ENCODE data around the gene KRTAP10-1. TPM values are rescaled to one million over a fixed set of nuclear protein-coding genes. Genes with fewer than 3 reads are reported as not detected.

The KRTAP10-1 gene
- total RNA-seq, 1 donor from 2014 or later = not detected

DNA sequence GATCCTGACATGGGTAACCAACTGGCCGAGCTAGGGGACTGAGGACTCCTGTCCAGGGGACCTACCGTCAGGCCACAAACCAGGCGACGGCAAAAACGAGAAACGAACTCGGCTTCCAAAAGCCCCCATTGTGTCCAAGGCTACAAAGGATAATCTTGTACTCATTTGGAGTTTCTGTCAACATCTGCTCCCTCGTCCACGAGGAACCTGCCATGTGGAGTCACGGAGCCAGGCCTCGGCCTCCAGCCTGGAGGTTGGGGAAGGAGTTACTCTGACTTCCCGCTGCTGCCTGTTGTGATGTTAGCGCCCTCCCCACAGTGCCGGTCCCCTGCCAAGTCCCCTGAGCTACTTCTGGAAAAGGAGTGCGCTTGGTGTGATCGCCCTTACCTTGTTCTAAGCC, 7.3 kb downstream of the KRTAP10-1 start:
- Histone ChIP-seq H3K36me3 (ENCODE audit: control insufficient read depth, insufficient read depth, low read length) (no peaks in the 10 kb centered on the region), H3K27me3 (ENCODE audit: control insufficient read depth, insufficient read depth, low read length) (peaks cover 3% of the 10 kb centered on the region), H3K4me3 (ENCODE audit: low read depth, low read length) (no peak overlapping the region)
- TF ChIP-seq, protein P1, sequence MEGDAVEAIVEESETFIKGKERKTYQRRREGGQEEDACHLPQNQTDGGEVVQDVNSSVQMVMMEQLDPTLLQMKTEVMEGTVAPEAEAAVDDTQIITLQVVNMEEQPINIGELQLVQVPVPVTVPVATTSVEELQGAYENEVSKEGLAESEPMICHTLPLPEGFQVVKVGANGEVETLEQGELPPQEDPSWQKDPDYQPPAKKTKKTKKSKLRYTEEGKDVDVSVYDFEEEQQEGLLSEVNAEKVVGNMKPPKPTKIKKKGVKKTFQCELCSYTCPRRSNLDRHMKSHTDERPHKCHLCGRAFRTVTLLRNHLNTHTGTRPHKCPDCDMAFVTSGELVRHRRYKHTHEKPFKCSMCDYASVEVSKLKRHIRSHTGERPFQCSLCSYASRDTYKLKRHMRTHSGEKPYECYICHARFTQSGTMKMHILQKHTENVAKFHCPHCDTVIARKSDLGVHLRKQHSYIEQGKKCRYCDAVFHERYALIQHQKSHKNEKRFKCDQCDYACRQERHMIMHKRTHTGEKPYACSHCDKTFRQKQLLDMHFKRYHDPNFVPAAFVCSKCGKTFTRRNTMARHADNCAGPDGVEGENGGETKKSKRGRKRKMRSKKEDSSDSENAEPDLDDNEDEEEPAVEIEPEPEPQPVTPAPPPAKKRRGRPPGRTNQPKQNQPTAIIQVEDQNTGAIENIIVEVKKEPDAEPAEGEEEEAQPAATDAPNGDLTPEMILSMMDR (IDR thresholded peaks at IDR 0.05; ENCODE audit: insufficient read depth, low read length, poor library complexity, severe bottlenecking) = no peak
- no peak for DNase-seq (ENCODE audit: low read depth)

DNA sequence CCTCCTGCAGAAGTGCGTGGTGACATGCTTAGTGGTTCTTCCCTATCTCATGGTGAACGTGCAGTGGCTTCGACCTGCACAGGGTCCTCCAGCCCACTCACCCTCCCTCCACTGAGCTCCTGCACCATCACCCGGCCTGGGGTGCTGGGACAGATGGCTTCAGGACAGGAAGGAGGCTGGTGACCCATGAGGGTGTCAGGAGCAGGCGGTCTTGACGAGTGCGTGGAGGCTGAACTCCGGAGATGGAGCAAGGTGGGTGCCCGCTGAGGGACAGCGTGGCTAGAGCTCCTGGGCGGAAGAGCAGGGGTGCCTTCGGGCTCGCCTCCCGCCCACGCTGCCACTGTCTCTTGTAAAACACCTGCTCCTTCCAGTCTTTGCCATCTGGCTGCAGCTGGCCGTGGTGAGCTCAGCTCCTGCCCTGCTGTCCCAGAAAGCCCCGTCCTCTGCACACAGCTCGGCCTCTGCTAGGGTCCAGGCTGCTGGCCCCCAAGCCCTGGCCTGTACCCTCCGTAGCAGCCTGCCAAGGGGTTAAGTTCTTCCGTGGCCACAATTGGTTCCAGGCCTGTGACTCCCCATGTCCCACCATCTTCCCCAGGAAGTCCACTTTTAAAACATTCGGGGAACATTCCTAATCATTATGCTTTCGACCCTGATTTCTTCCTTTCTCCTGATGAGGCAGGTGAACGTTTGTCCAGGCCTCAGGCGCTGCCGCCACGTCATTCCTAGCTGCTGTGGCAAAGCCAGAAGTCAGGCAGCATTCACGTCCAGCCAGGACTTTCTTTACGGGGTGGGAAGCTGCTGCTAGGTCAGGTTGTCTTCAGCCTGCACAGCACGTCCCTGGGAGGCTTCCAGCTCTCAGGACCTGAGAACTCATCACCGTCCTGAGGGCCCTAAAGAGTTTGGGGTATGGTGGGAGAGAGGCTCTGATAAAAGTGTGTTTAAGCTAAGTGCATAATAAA, 8.1 kb downstream of the KRTAP10-1 start:
- DNase-seq (ENCODE audit: low read depth) = no peak
- TF ChIP-seq, protein P1 (IDR thresholded peaks at IDR 0.05; ENCODE audit: insufficient read depth, low read length, poor library complexity, severe bottlenecking) = no peak
- no peak overlapping the region for H3K4me3 ChIP-seq (ENCODE audit: low read depth, low read length)
- H3K27me3 ChIP-seq (ENCODE audit: control insufficient read depth, insufficient read depth, low read length) = peaks cover 3% of the 10 kb centered on the region
- no peaks in the 10 kb centered on the region for H3K36me3 ChIP-seq (ENCODE audit: control insufficient read depth, insufficient read depth, low read length)

DNA sequence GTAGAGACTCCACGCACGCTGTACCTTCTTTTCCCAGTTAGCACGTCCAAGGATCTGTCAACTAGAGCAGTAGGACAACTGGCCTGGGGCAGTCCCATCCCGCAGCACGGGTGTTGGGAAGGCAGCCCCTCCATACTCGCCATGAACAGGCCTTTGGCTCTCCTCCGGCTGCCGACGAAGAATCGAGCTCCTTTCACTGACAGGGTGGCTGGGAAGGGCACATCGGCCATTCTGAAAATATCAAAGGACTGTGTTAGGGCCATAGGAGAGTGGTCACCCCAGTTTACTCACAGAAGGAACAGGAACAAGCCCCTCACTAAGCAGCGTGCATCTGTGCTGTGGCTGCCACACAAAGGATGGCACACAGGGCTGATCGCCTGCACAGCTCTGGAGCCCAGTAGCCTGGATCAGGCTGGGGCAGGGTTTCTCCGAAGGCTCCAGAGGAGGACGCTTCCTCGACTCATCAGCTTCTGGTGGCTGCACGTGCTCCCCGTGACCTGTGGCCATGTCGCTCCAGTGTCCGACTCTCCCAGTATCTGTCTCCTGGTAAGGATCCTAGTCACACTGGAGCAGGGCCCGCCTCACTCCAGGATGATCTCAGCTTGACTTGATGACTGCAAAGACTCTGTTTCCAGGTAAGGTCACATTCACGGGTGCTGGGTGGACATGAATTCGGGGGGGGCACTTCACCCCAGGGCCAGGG, 8.9 kb downstream of the KRTAP10-1 start:
- Histone ChIP-seq H3K4me3 (ENCODE audit: low read depth, low read length) (no peak overlapping the region), H3K36me3 (ENCODE audit: control insufficient read depth, insufficient read depth, low read length) (no peaks in the 10 kb centered on the region)
- TF ChIP-seq, protein P1 (IDR thresholded peaks at IDR 0.05; ENCODE audit: insufficient read depth, low read length, poor library complexity, severe bottlenecking) = no peak

DNA sequence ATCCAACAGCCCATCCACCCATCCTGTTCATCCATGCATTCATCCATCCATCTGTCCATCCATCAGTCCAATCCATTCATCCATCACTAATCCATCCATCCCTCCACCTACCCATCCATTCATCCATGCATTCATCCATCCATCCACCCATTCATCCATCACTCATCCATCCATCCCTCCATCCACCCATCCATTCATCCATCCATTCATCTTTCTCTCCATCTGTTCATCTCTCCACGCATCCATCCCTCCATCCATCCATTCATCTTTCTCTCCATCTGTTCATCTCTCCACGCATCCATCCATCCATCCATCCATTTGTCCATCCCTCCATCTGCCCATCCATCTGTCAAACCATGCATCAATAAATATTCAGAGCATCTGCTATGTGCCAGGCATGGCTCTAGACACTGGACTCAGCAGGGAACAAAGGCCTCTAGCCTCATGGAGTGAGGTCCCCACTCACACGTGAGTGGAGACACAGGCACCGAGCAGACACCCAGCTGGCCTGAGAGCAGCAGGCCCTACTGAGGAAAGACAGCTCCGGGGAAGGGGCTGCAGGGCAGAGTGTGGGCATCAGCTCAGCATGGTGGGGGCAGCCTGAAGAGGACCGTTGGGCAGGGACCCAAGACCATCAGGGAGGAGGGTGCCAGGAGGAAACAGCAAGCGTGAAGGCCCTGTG, 9.6 kb downstream of the KRTAP10-1 start:
- H3K36me3 ChIP-seq (ENCODE audit: control insufficient read depth, insufficient read depth, low read length) = no peaks in the 10 kb centered on the region
- no peak for DNase-seq (ENCODE audit: low read depth)
- H3K4me3 ChIP-seq (ENCODE audit: low read depth, low read length) = no peak overlapping the region
- TF ChIP-seq, protein P1 (IDR thresholded peaks at IDR 0.05; ENCODE audit: insufficient read depth, low read length, poor library complexity, severe bottlenecking) = no peak
- no peaks in the 10 kb centered on the region for H3K27me3 ChIP-seq (ENCODE audit: control insufficient read depth, insufficient read depth, low read length)

More for the DNA sequence above, 8.9 kb downstream of the KRTAP10-1 start:
- no peak for DNase-seq (ENCODE audit: low read depth)
- peaks cover 2% of the 10 kb centered on the region for H3K27me3 ChIP-seq (ENCODE audit: control insufficient read depth, insufficient read depth, low read length)

DNA sequence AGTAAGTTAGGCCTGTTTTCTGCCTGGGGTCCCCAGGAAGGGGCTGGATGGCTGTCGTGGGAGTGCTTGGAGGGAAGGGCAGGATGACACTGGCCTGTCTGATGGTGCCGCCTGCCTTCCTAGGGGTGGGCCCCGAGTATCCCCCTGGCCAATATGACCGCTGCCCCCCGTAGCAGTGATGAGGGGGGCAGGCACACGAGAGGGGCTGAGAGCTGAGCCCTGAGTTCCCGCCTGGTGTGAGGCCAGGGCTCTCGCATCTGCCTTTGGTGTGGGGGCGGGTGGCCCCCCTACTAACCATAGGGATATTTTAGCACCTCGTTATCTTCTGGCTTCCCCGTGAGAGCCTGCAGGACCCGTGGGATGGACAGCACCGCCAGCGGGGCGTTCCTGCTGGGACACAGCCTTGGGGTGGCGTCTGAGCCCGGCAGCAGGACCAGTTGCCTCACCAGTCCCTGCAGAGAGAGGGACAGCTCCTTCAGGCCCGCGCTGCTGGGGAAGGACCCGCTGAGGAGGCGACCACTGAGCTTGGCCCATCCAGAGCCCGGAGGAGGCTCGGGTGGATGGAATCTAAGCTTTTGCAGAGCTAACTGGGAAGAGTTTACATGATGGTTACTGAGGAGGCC, 10.4 kb downstream of the KRTAP10-1 start:
- TF ChIP-seq, protein P1 (IDR thresholded peaks at IDR 0.05; ENCODE audit: insufficient read depth, low read length, poor library complexity, severe bottlenecking) = no peak
- H3K36me3 ChIP-seq (ENCODE audit: control insufficient read depth, insufficient read depth, low read length) = no peaks in the 10 kb centered on the region
- DNase-seq (ENCODE audit: low read depth) = no peak
- H3K27me3 ChIP-seq (ENCODE audit: control insufficient read depth, insufficient read depth, low read length) = no peaks in the 10 kb centered on the region
- no peak overlapping the region for H3K4me3 ChIP-seq (ENCODE audit: low read depth, low read length)
